ENCODE data around the gene ABCA13.

The ABCA13 gene

GRCh38 chr7:48511080-48511479, 339.8 kb downstream of the ABCA13 start:
- no peaks in the 10 kb centered on the region for H3K27me3 ChIP-seq (ENCODE audit: control insufficient read depth, insufficient read depth, low read length)
- H3K4me3 ChIP-seq (ENCODE audit: low read depth, low read length), result no peak overlapping the region
- H3K36me3 ChIP-seq (ENCODE audit: control insufficient read depth, insufficient read depth, low read length), result no peaks in the 10 kb centered on the region
- no peak overlapping the region for H3K9ac ChIP-seq
- H3K79me2 ChIP-seq, result no peaks in the 10 kb centered on the region
- no peaks in the 10 kb centered on the region for H3K9me3 ChIP-seq (ENCODE audit: control insufficient read depth, low read length)
- TF ChIP-seq, protein P1, sequence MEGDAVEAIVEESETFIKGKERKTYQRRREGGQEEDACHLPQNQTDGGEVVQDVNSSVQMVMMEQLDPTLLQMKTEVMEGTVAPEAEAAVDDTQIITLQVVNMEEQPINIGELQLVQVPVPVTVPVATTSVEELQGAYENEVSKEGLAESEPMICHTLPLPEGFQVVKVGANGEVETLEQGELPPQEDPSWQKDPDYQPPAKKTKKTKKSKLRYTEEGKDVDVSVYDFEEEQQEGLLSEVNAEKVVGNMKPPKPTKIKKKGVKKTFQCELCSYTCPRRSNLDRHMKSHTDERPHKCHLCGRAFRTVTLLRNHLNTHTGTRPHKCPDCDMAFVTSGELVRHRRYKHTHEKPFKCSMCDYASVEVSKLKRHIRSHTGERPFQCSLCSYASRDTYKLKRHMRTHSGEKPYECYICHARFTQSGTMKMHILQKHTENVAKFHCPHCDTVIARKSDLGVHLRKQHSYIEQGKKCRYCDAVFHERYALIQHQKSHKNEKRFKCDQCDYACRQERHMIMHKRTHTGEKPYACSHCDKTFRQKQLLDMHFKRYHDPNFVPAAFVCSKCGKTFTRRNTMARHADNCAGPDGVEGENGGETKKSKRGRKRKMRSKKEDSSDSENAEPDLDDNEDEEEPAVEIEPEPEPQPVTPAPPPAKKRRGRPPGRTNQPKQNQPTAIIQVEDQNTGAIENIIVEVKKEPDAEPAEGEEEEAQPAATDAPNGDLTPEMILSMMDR (IDR thresholded peaks at IDR 0.05), result no peak
- no peak overlapping the region for H3K4me2 ChIP-seq (ENCODE audit: low read length)
- H3K27ac ChIP-seq, result no peak overlapping the region
- H3K4me1 ChIP-seq, result peaks cover 9% of the 10 kb centered on the region
- no peak overlapping the region for H2AFZ ChIP-seq

- Histone ChIP-seq H3K27me3 (ENCODE audit: control insufficient read depth, insufficient read depth, low read length) (no peaks in the 10 kb centered on the region), H3K4me3 (ENCODE audit: low read depth, low read length) (no peak overlapping the region), H3K36me3 (ENCODE audit: control insufficient read depth, insufficient read depth, low read length) (no peaks in the 10 kb centered on the region), H3K4me1 (peaks cover 9% of the 10 kb centered on the region), H3K9ac (no peak overlapping the region), H3K4me2 (ENCODE audit: low read length) (peak overlapping the region; percentile 3), H2AFZ (no peak overlapping the region), H3K79me2 (no peaks in the 10 kb centered on the region), H3K27ac (no peak overlapping the region), H3K9me3 (ENCODE audit: control insufficient read depth, low read length) (no peaks in the 10 kb centered on the region)
- TF ChIP-seq, protein P1 (IDR thresholded peaks at IDR 0.05), result no peak
Measured at GRCh38 chr7:48512892-48513291, 341.6 kb downstream of the ABCA13 start.

GRCh38 chr7:48515171-48515570, 343.9 kb downstream of the ABCA13 start:
- Histone ChIP-seq H3K4me2 (ENCODE audit: low read length) (no peak overlapping the region), H3K4me1 (peaks cover 9% of the 10 kb centered on the region), H3K4me3 (ENCODE audit: low read depth, low read length) (no peak overlapping the region), H3K27ac (no peak overlapping the region), H3K9ac (no peak overlapping the region), H2AFZ (no peak overlapping the region), H3K9me3 (ENCODE audit: control insufficient read depth, low read length) (no peaks in the 10 kb centered on the region), H3K36me3 (ENCODE audit: control insufficient read depth, insufficient read depth, low read length) (no peaks in the 10 kb centered on the region), H3K27me3 (ENCODE audit: control insufficient read depth, insufficient read depth, low read length) (no peaks in the 10 kb centered on the region), H3K79me2 (no peaks in the 10 kb centered on the region)
- TF ChIP-seq, protein P1 (IDR thresholded peaks at IDR 0.05), result no peak

- no peak overlapping the region for H3K27ac ChIP-seq
Measured at GRCh38 chr7:48518092-48518491, 346.8 kb downstream of the ABCA13 start.

DNA sequence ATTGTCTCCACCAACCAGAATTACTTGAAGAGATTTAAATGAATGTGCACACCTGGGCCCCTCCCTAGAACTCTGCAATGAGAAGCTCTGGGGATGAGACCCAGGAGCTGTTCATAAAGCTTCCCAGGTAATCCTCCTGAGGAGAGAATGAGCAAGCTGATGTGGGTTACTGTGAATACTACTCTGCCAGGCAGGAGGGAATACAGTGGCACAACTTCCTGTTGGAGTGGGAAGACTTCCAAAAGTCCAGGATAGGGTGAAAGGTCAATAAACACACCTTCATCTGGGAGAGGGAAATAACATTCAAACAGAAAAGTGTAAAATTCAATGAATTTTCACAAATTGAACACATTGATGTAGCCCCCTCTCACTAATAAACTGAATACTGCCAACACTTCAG, 351.4 kb downstream of the ABCA13 start:
- H3K36me3 ChIP-seq (ENCODE audit: control insufficient read depth, insufficient read depth, low read length), result no peaks in the 10 kb centered on the region
- H2AFZ ChIP-seq, result no peak overlapping the region
- H3K4me3 ChIP-seq (ENCODE audit: low read depth, low read length), result no peak overlapping the region
- no peaks in the 10 kb centered on the region for H3K4me1 ChIP-seq
- no peaks in the 10 kb centered on the region for H3K79me2 ChIP-seq
- H3K27ac ChIP-seq, result no peak overlapping the region
- TF ChIP-seq, protein P1 (IDR thresholded peaks at IDR 0.05), result no peak
- no peaks in the 10 kb centered on the region for H3K9me3 ChIP-seq (ENCODE audit: control insufficient read depth, low read length)
- H3K4me2 ChIP-seq (ENCODE audit: low read length), result no peak overlapping the region
- no peaks in the 10 kb centered on the region for H3K27me3 ChIP-seq (ENCODE audit: control insufficient read depth, insufficient read depth, low read length)
- no peak overlapping the region for H3K9ac ChIP-seq

More at GRCh38 chr7:48518092-48518491, 346.8 kb downstream of the ABCA13 start:
- Histone ChIP-seq H3K4me3 (ENCODE audit: low read depth, low read length) (no peak overlapping the region), H3K4me1 (peaks cover 5% of the 10 kb centered on the region), H3K4me2 (ENCODE audit: low read length) (no peak overlapping the region), H3K27me3 (ENCODE audit: control insufficient read depth, insufficient read depth, low read length) (no peaks in the 10 kb centered on the region), H3K9ac (no peak overlapping the region), H3K9me3 (ENCODE audit: control insufficient read depth, low read length) (no peaks in the 10 kb centered on the region), H2AFZ (no peak overlapping the region), H3K79me2 (no peaks in the 10 kb centered on the region), H3K36me3 (ENCODE audit: control insufficient read depth, insufficient read depth, low read length) (no peaks in the 10 kb centered on the region)
- TF ChIP-seq, protein P1 (IDR thresholded peaks at IDR 0.05), result no peak

Data from parathyroid adenoma (tissue), 2 donors.